GM23338 (cell line): Measurements from ENCODE around the gene DAGLA. TPM values are rescaled to one million over a fixed set of nuclear protein-coding genes. Genes with fewer than 3 reads are reported as not detected.

Experiments
- EZH2 ChIP-seq: fragments of 200-600 bp; sonication (generic); IDR thresholded peaks from one replicate; pipeline ENCODE4 v1.8.0; 2017; ENCODE audit warnings: antibody characterized with exemption, mild to moderate bottlenecking, low read depth; ENCODE audit not compliant: unreplicated experiment
- polyA plus RNA-seq: library from polyadenylated mRNA; unstranded; fragments of >200 nt; fragmentation: Nextera tagmentation; extraction: Ambion mirVana; gene quantifications from 2 replicates; pipeline ENCODE4 v1.2.1, GENCODE V29; 2016
- total RNA-seq: library from RNA; depleted of rRNA; stranded (reverse); fragments of >200 nt; shearing (Covaris generic); gene quantifications from 2 replicates; pipeline ENCODE4 v1.2.3, GENCODE V29; 2014
- TF ChIP-seq, protein P1 (sequence below): fragments of 250-450 bp; sonication (Bioruptor Pico); IDR thresholded peaks from 2 replicates; pipeline ENCODE4 v1.5.0; 2020; ENCODE audit warnings: mild to moderate bottlenecking, moderate library complexity
- TF ChIP-seq, protein P2 (sequence below), 2 experiments: fragments of 200-600 bp in 1 of 2; sonication (generic) in 1 of 2; conservative IDR thresholded peaks; 2 replicates each; pipeline versions ENCODE4 v1.5.1 to v1.6.1; 2016 to 2017; ENCODE audit warnings: antibody characterized with exemption in 2 of 2, low read depth in 2 of 2, mild to moderate bottlenecking in 2 of 2, moderate library complexity in 1 of 2
- TF ChIP-seq, protein P3 (sequence below): IDR thresholded peaks from one replicate; pipeline ENCODE4 v1.6.1; 2018; ENCODE audit warnings: antibody characterized with exemption; ENCODE audit not compliant: unreplicated experiment

The DAGLA gene
- total and polyA plus RNA-seq, 2 experiments from 2014 or later: 0.55 to 2.5 TPM

DNA sequence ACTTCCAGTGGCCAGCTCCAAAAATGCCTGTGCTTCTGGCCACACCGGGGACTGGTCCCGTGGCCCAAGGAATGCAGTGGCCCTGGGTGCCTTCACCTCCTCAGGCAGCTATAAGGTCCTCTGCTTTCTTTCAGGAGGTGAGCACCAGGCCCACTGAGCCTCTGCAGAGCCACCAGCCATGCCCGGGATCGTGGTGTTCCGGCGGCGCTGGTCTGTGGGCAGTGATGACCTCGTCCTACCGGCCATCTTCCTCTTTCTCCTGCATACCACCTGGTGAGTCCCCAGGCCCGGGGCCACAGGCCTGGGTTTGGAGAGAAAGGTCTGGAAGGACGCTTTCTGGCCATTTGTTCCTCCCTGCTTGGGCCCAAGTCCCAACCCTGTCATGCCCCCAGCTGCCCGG is 39.8 kb downstream of the DAGLA start (continued):
- TF ChIP-seq, protein P1, sequence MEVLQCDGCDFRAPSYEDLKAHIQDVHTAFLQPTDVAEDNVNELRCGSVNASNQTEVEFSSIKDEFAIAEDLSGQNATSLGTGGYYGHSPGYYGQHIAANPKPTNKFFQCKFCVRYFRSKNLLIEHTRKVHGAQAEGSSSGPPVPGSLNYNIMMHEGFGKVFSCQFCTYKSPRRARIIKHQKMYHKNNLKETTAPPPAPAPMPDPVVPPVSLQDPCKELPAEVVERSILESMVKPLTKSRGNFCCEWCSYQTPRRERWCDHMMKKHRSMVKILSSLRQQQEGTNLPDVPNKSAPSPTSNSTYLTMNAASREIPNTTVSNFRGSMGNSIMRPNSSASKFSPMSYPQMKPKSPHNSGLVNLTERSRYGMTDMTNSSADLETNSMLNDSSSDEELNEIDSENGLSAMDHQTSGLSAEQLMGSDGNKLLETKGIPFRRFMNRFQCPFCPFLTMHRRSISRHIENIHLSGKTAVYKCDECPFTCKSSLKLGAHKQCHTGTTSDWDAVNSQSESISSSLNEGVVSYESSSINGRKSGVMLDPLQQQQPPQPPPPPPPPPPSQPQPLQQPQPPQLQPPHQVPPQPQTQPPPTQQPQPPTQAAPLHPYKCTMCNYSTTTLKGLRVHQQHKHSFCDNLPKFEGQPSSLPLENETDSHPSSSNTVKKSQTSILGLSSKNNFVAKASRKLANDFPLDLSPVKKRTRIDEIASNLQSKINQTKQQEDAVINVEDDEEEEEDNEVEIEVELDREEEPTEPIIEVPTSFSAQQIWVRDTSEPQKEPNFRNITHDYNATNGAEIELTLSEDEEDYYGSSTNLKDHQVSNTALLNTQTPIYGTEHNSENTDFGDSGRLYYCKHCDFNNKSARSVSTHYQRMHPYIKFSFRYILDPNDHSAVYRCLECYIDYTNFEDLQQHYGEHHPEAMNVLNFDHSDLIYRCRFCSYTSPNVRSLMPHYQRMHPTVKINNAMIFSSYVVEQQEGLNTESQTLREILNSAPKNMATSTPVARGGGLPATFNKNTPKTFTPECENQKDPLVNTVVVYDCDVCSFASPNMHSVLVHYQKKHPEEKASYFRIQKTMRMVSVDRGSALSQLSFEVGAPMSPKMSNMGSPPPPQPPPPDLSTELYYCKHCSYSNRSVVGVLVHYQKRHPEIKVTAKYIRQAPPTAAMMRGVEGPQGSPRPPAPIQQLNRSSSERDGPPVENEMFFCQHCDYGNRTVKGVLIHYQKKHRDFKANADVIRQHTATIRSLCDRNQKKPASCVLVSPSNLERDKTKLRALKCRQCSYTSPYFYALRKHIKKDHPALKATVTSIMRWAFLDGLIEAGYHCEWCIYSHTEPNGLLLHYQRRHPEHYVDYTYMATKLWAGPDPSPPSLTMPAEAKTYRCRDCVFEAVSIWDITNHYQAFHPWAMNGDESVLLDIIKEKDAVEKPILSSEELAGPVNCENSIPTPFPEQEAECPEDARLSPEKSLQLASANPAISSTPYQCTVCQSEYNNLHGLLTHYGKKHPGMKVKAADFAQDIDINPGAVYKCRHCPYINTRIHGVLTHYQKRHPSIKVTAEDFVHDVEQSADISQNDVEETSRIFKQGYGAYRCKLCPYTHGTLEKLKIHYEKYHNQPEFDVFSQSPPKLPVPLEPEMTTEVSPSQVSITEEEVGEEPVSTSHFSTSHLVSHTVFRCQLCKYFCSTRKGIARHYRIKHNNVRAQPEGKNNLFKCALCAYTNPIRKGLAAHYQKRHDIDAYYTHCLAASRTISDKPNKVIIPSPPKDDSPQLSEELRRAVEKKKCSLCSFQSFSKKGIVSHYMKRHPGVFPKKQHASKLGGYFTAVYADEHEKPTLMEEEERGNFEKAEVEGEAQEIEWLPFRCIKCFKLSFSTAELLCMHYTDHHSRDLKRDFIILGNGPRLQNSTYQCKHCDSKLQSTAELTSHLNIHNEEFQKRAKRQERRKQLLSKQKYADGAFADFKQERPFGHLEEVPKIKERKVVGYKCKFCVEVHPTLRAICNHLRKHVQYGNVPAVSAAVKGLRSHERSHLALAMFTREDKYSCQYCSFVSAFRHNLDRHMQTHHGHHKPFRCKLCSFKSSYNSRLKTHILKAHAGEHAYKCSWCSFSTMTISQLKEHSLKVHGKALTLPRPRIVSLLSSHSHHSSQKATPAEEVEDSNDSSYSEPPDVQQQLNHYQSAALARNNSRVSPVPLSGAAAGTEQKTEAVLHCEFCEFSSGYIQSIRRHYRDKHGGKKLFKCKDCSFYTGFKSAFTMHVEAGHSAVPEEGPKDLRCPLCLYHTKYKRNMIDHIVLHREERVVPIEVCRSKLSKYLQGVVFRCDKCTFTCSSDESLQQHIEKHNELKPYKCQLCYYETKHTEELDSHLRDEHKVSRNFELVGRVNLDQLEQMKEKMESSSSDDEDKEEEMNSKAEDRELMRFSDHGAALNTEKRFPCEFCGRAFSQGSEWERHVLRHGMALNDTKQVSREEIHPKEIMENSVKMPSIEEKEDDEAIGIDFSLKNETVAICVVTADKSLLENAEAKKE (CRISPR knock-in tag): no peak
- TF ChIP-seq, protein P2, sequence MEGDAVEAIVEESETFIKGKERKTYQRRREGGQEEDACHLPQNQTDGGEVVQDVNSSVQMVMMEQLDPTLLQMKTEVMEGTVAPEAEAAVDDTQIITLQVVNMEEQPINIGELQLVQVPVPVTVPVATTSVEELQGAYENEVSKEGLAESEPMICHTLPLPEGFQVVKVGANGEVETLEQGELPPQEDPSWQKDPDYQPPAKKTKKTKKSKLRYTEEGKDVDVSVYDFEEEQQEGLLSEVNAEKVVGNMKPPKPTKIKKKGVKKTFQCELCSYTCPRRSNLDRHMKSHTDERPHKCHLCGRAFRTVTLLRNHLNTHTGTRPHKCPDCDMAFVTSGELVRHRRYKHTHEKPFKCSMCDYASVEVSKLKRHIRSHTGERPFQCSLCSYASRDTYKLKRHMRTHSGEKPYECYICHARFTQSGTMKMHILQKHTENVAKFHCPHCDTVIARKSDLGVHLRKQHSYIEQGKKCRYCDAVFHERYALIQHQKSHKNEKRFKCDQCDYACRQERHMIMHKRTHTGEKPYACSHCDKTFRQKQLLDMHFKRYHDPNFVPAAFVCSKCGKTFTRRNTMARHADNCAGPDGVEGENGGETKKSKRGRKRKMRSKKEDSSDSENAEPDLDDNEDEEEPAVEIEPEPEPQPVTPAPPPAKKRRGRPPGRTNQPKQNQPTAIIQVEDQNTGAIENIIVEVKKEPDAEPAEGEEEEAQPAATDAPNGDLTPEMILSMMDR (conservative IDR thresholded peaks at IDR 0.05; ENCODE audit: low read depth in 2 of 2): no peak
- TF ChIP-seq, protein P3, sequence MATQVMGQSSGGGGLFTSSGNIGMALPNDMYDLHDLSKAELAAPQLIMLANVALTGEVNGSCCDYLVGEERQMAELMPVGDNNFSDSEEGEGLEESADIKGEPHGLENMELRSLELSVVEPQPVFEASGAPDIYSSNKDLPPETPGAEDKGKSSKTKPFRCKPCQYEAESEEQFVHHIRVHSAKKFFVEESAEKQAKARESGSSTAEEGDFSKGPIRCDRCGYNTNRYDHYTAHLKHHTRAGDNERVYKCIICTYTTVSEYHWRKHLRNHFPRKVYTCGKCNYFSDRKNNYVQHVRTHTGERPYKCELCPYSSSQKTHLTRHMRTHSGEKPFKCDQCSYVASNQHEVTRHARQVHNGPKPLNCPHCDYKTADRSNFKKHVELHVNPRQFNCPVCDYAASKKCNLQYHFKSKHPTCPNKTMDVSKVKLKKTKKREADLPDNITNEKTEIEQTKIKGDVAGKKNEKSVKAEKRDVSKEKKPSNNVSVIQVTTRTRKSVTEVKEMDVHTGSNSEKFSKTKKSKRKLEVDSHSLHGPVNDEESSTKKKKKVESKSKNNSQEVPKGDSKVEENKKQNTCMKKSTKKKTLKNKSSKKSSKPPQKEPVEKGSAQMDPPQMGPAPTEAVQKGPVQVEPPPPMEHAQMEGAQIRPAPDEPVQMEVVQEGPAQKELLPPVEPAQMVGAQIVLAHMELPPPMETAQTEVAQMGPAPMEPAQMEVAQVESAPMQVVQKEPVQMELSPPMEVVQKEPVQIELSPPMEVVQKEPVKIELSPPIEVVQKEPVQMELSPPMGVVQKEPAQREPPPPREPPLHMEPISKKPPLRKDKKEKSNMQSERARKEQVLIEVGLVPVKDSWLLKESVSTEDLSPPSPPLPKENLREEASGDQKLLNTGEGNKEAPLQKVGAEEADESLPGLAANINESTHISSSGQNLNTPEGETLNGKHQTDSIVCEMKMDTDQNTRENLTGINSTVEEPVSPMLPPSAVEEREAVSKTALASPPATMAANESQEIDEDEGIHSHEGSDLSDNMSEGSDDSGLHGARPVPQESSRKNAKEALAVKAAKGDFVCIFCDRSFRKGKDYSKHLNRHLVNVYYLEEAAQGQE: no peak
- no peak for TF ChIP-seq EZH2
